Sigmoid colon (tissue), 7 donors: Measurements from ENCODE around the gene TP53I3. TPM values are rescaled to one million over a fixed set of nuclear protein-coding genes. Genes with fewer than 3 reads are reported as not detected.
A peak's percentile ranks its signal among the peaks of the same experiment; 100 is the strongest.

Experiments
- DNase-seq: peaks from one replicate; pipeline ENCODE4 v3.0.0-alpha.2; 2019
- H3K27ac ChIP-seq, 4 donors: fragments of 200-600 bp; sonication (generic); one replicate each; pipeline ENCODE4 v1.5.1; 2016 to 2019; ENCODE audit warnings: mild to moderate bottlenecking in 1 of 4
- H3K27me3 ChIP-seq, 3 donors: fragments of 200-600 bp; sonication (generic); one replicate each; pipeline ENCODE4 v1.5.1; 2019; ENCODE audit warnings: mild to moderate bottlenecking in 1 of 3
- H3K36me3 ChIP-seq, 4 donors: fragments of 200-600 bp; sonication (generic); one replicate each; pipeline ENCODE4 v1.5.1; 2016 to 2019
- H3K4me1 ChIP-seq, 4 donors: fragments of 200-600 bp; sonication (generic); one replicate each; pipeline ENCODE4 v1.5.1; 2017 to 2019
- H3K4me3 ChIP-seq, 4 donors: fragments of 200-600 bp; sonication (generic); one replicate each; pipeline ENCODE4 v1.5.1; 2017 to 2019; ENCODE audit warnings: mild to moderate bottlenecking in 2 of 4, moderate library complexity in 1 of 4
- H3K9me3 ChIP-seq, 4 donors: fragments of 200-600 bp in 3 of 4; sonication (generic) in 3 of 4; one replicate each; pipeline versions ENCODE4 v1.5.1 to v1.6.1; 2013 to 2019
- CTCF ChIP-seq, 4 experiments: fragments of 450-650 bp in 3 of 4; fragments of 200-600 bp in 1 of 4; IDR thresholded peaks; one replicate each; pipeline ENCODE4 v1.5.1; 2016 to 2019; ENCODE audit warnings: antibody characterized with exemption in 4 of 4, mild to moderate bottlenecking in 3 of 4, moderate library complexity in 2 of 4
- EP300 ChIP-seq, 4 donors: sonication (generic); formaldehyde crosslinking; IDR thresholded peaks; one replicate each; pipeline ENCODE4 v1.6.1; 2017; ENCODE audit warnings: antibody characterized with exemption in 4 of 4
- POLR2A ChIP-seq, 2 donors: fragments of 450-650 bp; IDR thresholded peaks; one replicate each; pipeline ENCODE4 v1.6.1; 2016; ENCODE audit warnings: antibody characterized with exemption in 2 of 2, mild to moderate bottlenecking in 2 of 2, moderate library complexity in 2 of 2
- POLR2AphosphoS5 ChIP-seq, 4 donors: sonication (generic); formaldehyde crosslinking; IDR thresholded peaks; one replicate each; pipeline ENCODE4 v1.6.1; 2017; ENCODE audit warnings: antibody characterized with exemption in 4 of 4
- WGBS, 2 donors: extraction: QIAGEN DNeasy Blood & Tissue Kit; methylation state at CpG; one replicate each; pipeline ENCODE4 v1.1.7; 2013; 5-methylcytosine and 5-hydroxymethylcytosine counted together
- intact Hi-C: fragments of 100-400 bp; cut with DNase I; formaldehyde crosslinking; loops from one replicate; pipeline ENCODE4 v1.15.1; 2023
- polyA plus RNA-seq, 3 donors: library from polyadenylated mRNA; stranded (reverse); fragments of 200-250 nt; gene quantifications; one replicate each; pipeline ENCODE4 v1.2.3, GENCODE V29; 2013
- total RNA-seq, 4 donors: library from RNA; depleted of rRNA; stranded (reverse); fragments of >200 nt; gene quantifications; one replicate each; pipeline ENCODE4 v1.1.0, GENCODE V29; 2016
- donor health status: healthy with polysubstance abuse.
- donor health status: Bipolar disorder and iron deficiency.
- donor health status: healthy.

TP53I3 gene, protein sequence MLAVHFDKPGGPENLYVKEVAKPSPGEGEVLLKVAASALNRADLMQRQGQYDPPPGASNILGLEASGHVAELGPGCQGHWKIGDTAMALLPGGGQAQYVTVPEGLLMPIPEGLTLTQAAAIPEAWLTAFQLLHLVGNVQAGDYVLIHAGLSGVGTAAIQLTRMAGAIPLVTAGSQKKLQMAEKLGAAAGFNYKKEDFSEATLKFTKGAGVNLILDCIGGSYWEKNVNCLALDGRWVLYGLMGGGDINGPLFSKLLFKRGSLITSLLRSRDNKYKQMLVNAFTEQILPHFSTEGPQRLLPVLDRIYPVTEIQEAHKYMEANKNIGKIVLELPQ
- total RNA-seq (10 to 100 TPM in 2 of 4 donors, 1 to 10 TPM in 2; 3.6 to 27.7 (median 16.8) TPM), polyA plus RNA-seq (100 to 1,000 TPM in 1 of 3 donors, 10 to 100 TPM in 2; 74.5 to 144 (median 88.3) TPM)

GRCh38 chr2:24084386-24085199 lies at the start of gene TP53I3:
Gene TP53I3 (minus strand): TSS chr2:24084834. CDS start chr2:24084326, 508 bp downstream.
- H3K36me3 ChIP-seq: peaks cover 0 to 45% (median 4%) of the 10 kb centered on the region in 4 donors
- peaks cover 0 to 18% (median 13%) of the 10 kb centered on the region in 4 donors for H3K4me1 ChIP-seq
- peak; percentile 94 for DNase-seq
- peak within 1 kb of the TSS; percentile 82 to 95 (median 92) for H3K27ac ChIP-seq
- peak within 1 kb of the TSS; percentile 46 to 64 (median 55) for H3K4me3 ChIP-seq
- no peaks in the 10 kb centered on the region for H3K27me3 ChIP-seq
- intact Hi-C loops: loop anchor here (1.0 to 5.0 kb wide), 4 partner anchors 38 to 298 kb away; partner anchors contain the start of genes ATAD2B, FAM228B and PFN4
- no peaks in the 10 kb centered on the region for H3K9me3 ChIP-seq
- TF ChIP-seq CTCF (IDR thresholded peaks at IDR 0.05) (peak; percentile 96 to 98 (median 98)), POLR2AphosphoS5 (IDR thresholded peaks at IDR 0.05) (peak; percentile 61 to 84 (median 76)), POLR2A (IDR thresholded peaks at IDR 0.05) (peak; percentile 62 to 73), EP300 (IDR thresholded peaks at IDR 0.05) (no peak)
- WGBS, 2 donors: 0 to 1% methylated on average over 44 of the region's 44 CpGs

DNA sequence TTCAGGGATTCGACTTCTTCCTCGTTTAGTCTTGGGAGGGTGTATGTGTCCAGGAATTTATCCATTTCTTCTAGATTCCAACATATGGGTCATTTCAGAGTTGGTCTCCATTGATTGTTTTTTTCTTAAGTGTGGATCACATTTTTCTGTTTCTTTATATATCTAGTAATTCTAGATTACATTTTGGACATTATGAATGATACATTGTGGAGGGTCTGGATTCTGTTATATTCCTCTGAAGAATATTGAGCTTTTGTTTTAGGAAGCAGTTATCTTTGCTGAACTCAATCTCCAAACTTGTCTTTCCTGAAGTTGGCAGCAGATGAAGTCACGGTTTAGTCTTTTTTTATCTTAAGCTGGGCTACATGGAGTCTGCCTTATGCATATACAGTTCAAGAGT lies 47.9 kb upstream of the TP53I3 start:
- WGBS, 2 donors: 97 to 98% methylated on average over 3 of the region's 3 CpGs
- no peak overlapping the region for H3K27ac ChIP-seq
- H3K27me3 ChIP-seq: no peaks in the 10 kb centered on the region
- H3K9me3 ChIP-seq: no peaks in the 10 kb centered on the region
- no peak for DNase-seq
- H3K36me3 ChIP-seq: no peaks in the 10 kb centered on the region
- intact Hi-C loops: no loop called here
- no peak overlapping the region for H3K4me3 ChIP-seq
- TF ChIP-seq POLR2AphosphoS5 (IDR thresholded peaks at IDR 0.05) (no peak), POLR2A (IDR thresholded peaks at IDR 0.05) (no peak), EP300 (IDR thresholded peaks at IDR 0.05) (no peak), CTCF (IDR thresholded peaks at IDR 0.05) (no peak)
- H3K4me1 ChIP-seq: no peaks in the 10 kb centered on the region

GRCh38 chr2:24125956-24126355 lies 41.3 kb upstream of the TP53I3 start:
- H3K27me3 ChIP-seq: no peaks in the 10 kb centered on the region
- 21 to 41% methylated on average over 1 of the region's 1 CpG for WGBS, 2 donors
- TF ChIP-seq POLR2A (IDR thresholded peaks at IDR 0.05) (no peak), POLR2AphosphoS5 (IDR thresholded peaks at IDR 0.05) (no peak), EP300 (IDR thresholded peaks at IDR 0.05) (no peak), CTCF (IDR thresholded peaks at IDR 0.05) (no peak)
- no peak overlapping the region for H3K27ac ChIP-seq
- H3K36me3 ChIP-seq: no peaks in the 10 kb centered on the region
- no peak overlapping the region for H3K4me3 ChIP-seq
- intact Hi-C loops: loop anchor here (10.0 kb wide), 2 partner anchors 259 to 669 kb away; partner anchors contain the start of genes CENPO and PTRHD1
- H3K4me1 ChIP-seq: peaks cover 0 to 31% (median 15%) of the 10 kb centered on the region in 4 donors
- no peak for DNase-seq
- H3K9me3 ChIP-seq: no peaks in the 10 kb centered on the region

DNA sequence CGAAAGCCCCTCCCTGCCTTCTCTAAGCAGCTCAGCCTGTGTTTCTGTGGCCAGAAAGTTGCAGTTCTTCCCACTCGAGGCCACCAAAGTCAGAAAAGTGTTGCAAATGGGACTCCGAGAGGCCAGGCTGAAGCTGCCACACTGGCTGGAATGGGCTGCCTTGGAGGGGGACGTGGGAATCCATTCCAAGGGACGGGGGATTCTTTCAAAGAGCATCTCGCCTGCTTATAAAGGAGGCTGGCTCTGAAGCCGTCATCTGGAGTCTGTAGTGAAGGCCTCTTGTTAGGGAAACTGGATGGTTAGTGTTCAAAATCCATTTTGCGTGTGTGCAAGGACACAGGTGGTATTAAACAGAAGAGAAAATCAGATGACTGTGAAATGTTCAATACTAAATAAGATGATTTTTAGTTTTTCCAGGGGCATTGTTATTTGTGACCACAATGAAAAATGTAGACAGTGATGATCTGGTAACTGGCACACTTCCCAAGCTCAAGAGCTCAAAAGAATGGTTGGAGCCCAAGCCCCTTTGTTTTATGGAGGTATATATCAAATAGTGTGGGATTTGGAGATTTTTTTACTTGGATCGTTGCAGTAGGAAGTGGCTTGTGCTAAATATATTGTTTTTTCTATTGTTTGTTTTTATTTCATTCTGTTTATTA lies 39.4 kb upstream of the TP53I3 start:
- WGBS, 2 donors: 10 to 16% methylated on average over 9 of the region's 9 CpGs
- no peak for TF ChIP-seq POLR2AphosphoS5 (IDR thresholded peaks at IDR 0.05)
- TF ChIP-seq EP300 (IDR thresholded peaks at IDR 0.05): no peak
- TF ChIP-seq CTCF (IDR thresholded peaks at IDR 0.05): no peak
- TF ChIP-seq POLR2A (IDR thresholded peaks at IDR 0.05): no peak
- intact Hi-C loops: loop anchor here (2.0 to 10.0 kb wide), 4 partner anchors 39 to 671 kb away; partner anchors contain the start of genes CENPO, PTRHD1, SF3B6 and TP53I3
- peaks cover 0 to 32% (median 15%) of the 10 kb centered on the region in 4 donors for H3K4me1 ChIP-seq
- no peaks in the 10 kb centered on the region for H3K9me3 ChIP-seq
- H3K27ac ChIP-seq: peak overlapping the region; percentile 88 to 94 (median 92)
- H3K36me3 ChIP-seq: no peaks in the 10 kb centered on the region
- H3K27me3 ChIP-seq: no peaks in the 10 kb centered on the region
- no peak for DNase-seq
- H3K4me3 ChIP-seq: peak overlapping the region; percentile 46 to 68 (median 66)
